GM18951 (cell line): Measurements from ENCODE around the gene ABCA13.

Source experiments
- POLR2A ChIP-seq: IDR thresholded peaks from 4 replicates; pipeline ENCODE4 v1.6.1; 2011; ENCODE audit warnings: mild to moderate bottlenecking; ENCODE audit not compliant: insufficient read length, insufficient read depth; ENCODE audit errors: extremely low read depth
- in situ Hi-C: fragments of 300-500 bp; cut with MboI; formaldehyde crosslinking; loops from one replicate; pipeline ENCODE4 v1.12.0; 2022; ENCODE audit warnings: low sequenced_read_pairs, mixed read lengths, inconsistent platforms; ENCODE audit not compliant: unreplicated experiment

Gene ABCA13

GRCh38 chr7:48269066-48269465, 97.8 kb downstream of the ABCA13 start:
- TF ChIP-seq POLR2A: no peak
- in situ Hi-C loops: no loop called here

GRCh38 chr7:48274662-48275061, 103.4 kb downstream of the ABCA13 start:
- in situ Hi-C loops: no loop called here
- TF ChIP-seq POLR2A: no peak

GRCh38 chr7:48279420-48279819, 108.2 kb downstream of the ABCA13 start:
- TF ChIP-seq POLR2A: no peak
- in situ Hi-C loops: no loop called here

GRCh38 chr7:48280100-48280499, 108.8 kb downstream of the ABCA13 start:
- in situ Hi-C loops: no loop called here

GRCh38 chr7:48285373-48285772, 114.1 kb downstream of the ABCA13 start:
- in situ Hi-C loops: no loop called here
- no peak for TF ChIP-seq POLR2A

More at GRCh38 chr7:48280100-48280499, 108.8 kb downstream of the ABCA13 start:
- TF ChIP-seq POLR2A: no peak

GRCh38 chr7:48286836-48287235, 115.6 kb downstream of the ABCA13 start:
- no peak for TF ChIP-seq POLR2A
- in situ Hi-C loops: no loop called here

GRCh38 chr7:48289656-48290055, 118.4 kb downstream of the ABCA13 start:
- in situ Hi-C loops: no loop called here
- no peak for TF ChIP-seq POLR2A

- in situ Hi-C loops: no loop called here
- TF ChIP-seq POLR2A: no peak
These were observed 121.7 kb downstream of the ABCA13 start for GRCh38 chr7:48292949-48293348.

- in situ Hi-C loops: no loop called here
- TF ChIP-seq POLR2A: no peak
These were observed 124.2 kb downstream of the ABCA13 start for GRCh38 chr7:48295296-48295971.

GRCh38 chr7:48296966-48297365, 125.7 kb downstream of the ABCA13 start:
- no peak for TF ChIP-seq POLR2A
- in situ Hi-C loops: no loop called here

- in situ Hi-C loops: no loop called here
- TF ChIP-seq POLR2A: no peak
These were observed 127.5 kb downstream of the ABCA13 start for GRCh38 chr7:48298779-48299178.

- no peak for TF ChIP-seq POLR2A
- in situ Hi-C loops: no loop called here
These were observed 128.4 kb downstream of the ABCA13 start for GRCh38 chr7:48299580-48300169.

- TF ChIP-seq POLR2A: no peak
- in situ Hi-C loops: no loop called here
These were observed 129.0 kb downstream of the ABCA13 start for GRCh38 chr7:48300301-48300700.

GRCh38 chr7:48301201-48301600, 129.9 kb downstream of the ABCA13 start:
- no peak for TF ChIP-seq POLR2A
- in situ Hi-C loops: no loop called here
